Kidney epithelial cell (primary cell): ENCODE data around the gene ESRRA. TPM values are rescaled to one million over a fixed set of nuclear protein-coding genes. Genes with fewer than 3 reads are reported as not detected.

Experiments
- DNase-seq: peaks from one replicate; pipeline ENCODE4 v3.0.0-alpha.2; 2010; ENCODE audit warnings: low read depth
- H3K27me3 ChIP-seq: 2 replicates; pipeline ENCODE4 v1.6.0; 2011; ENCODE audit warnings: low read length; ENCODE audit not compliant: control insufficient read depth, insufficient read depth
- H3K36me3 ChIP-seq: 2 replicates; pipeline ENCODE4 v1.5.1; 2011; ENCODE audit warnings: low read length; ENCODE audit not compliant: control insufficient read depth, insufficient read depth
- H3K4me3 ChIP-seq: 2 replicates; pipeline ENCODE4 v1.5.1; 2011; ENCODE audit warnings: low read depth, mild to moderate bottlenecking, control low read depth, low read length
- CTCF ChIP-seq: IDR thresholded peaks from 2 replicates; pipeline ENCODE4 v1.5.1; 2011; ENCODE audit warnings: mild to moderate bottlenecking, moderate library complexity, low read length, control low read depth, inconsistent platforms; ENCODE audit not compliant: insufficient read depth, poor library complexity, severe bottlenecking
- total RNA-seq: library from RNA; depleted of rRNA; stranded (reverse); fragments of >200 nt; gene quantifications from 2 replicates; pipeline ENCODE4 v1.2.3, GENCODE V29; 2015

The ESRRA gene
- total RNA-seq, 1 donor from 2014 or later, result 54.3 TPM

- Histone ChIP-seq H3K4me3 (no peak overlapping the region), H3K27me3 (no peaks in the 10 kb centered on the region), H3K36me3 (no peaks in the 10 kb centered on the region)
- no peak for TF ChIP-seq CTCF
- no peak for DNase-seq
These were observed 48.6 kb downstream of the ESRRA start for GRCh38 chr11:64353715-64354506.

- no peaks in the 10 kb centered on the region for H3K36me3 ChIP-seq
- peak; percentile 26 for DNase-seq
- no peak overlapping the region for H3K4me3 ChIP-seq
- TF ChIP-seq CTCF, result peak; percentile 96
- no peaks in the 10 kb centered on the region for H3K27me3 ChIP-seq
These were observed 50.0 kb downstream of the ESRRA start for GRCh38 chr11:64355078-64355940.

- TF ChIP-seq CTCF, result peak; percentile 46
- DNase-seq, result no peak
- no peak overlapping the region for H3K4me3 ChIP-seq
These were observed 51.4 kb downstream of the ESRRA start for GRCh38 chr11:64356498-64357411.

GRCh38 chr11:64357446-64357845 is 52.1 kb downstream of the ESRRA start:
- DNase-seq, result no peak
- Histone ChIP-seq H3K27me3 (no peaks in the 10 kb centered on the region), H3K36me3 (no peaks in the 10 kb centered on the region), H3K4me3 (no peak overlapping the region)
- no peak for TF ChIP-seq CTCF

More at GRCh38 chr11:64356498-64357411, 51.4 kb downstream of the ESRRA start:
- no peaks in the 10 kb centered on the region for H3K36me3 ChIP-seq
- H3K27me3 ChIP-seq, result no peaks in the 10 kb centered on the region

GRCh38 chr11:64357904-64358535 is 52.7 kb downstream of the ESRRA start:
- no peaks in the 10 kb centered on the region for H3K36me3 ChIP-seq
- H3K27me3 ChIP-seq, result no peaks in the 10 kb centered on the region
- DNase-seq, result no peak
- no peak overlapping the region for H3K4me3 ChIP-seq
- no peak for TF ChIP-seq CTCF
